ENCODE results near the gene MEGF9. TPM values are rescaled to one million over a fixed set of nuclear protein-coding genes. Genes with fewer than 3 reads are reported as not detected.
A peak's percentile ranks its signal among the peaks of the same experiment; 100 is the strongest.
"Not testable (repeated sequence)": the region's sequence is repeated elsewhere in the genome, so short reads cannot be mapped to it uniquely, and the experiment has no call there.

MEGF9 gene
- total RNA-seq, 1 donor from 2014 or later = 15.7 TPM

GRCh38 chr9:120756531-120756930 is 42.3 kb upstream of the MEGF9 start:
- TF ChIP-seq CTCF (IDR thresholded peaks at IDR 0.05; ENCODE audit: unreplicated experiment) = no peak
- Mint-ChIP-seq H3K4me1 (peaks cover 18% of the 10 kb centered on the region), H3K36me3 (no peaks in the 10 kb centered on the region), H3K9me3 (no peaks in the 10 kb centered on the region), H3K27me3 (ENCODE audit: low read depth) (no peaks in the 10 kb centered on the region), H3K4me3 (no peak overlapping the region), H3K27ac (peak overlapping the region; percentile 89)
- no peak for DNase-seq (ENCODE audit: low spot score in 2 of 2, unreplicated experiment in 2 of 2)

- no peaks in the 10 kb centered on the region for H3K36me3 Mint-ChIP-seq
- no peaks in the 10 kb centered on the region for H3K27me3 Mint-ChIP-seq (ENCODE audit: low read depth)
- TF ChIP-seq CTCF (IDR thresholded peaks at IDR 0.05; ENCODE audit: unreplicated experiment) = peak; percentile 96
- DNase-seq (ENCODE audit: low spot score in 2 of 2, unreplicated experiment in 2 of 2) = peak; percentile 34 to 70
- H3K4me1 Mint-ChIP-seq = peaks cover 18% of the 10 kb centered on the region
- H3K27ac Mint-ChIP-seq = peak overlapping the region; percentile 89
- H3K9me3 Mint-ChIP-seq = no peaks in the 10 kb centered on the region
- H3K4me3 Mint-ChIP-seq = no peak overlapping the region
Measured at GRCh38 chr9:120755810-120756434, 41.7 kb upstream of the MEGF9 start.

GRCh38 chr9:120755044-120755443 is 40.8 kb upstream of the MEGF9 start:
- H3K9me3 Mint-ChIP-seq = no peaks in the 10 kb centered on the region
- no peaks in the 10 kb centered on the region for H3K36me3 Mint-ChIP-seq
- H3K4me1 Mint-ChIP-seq = peaks cover 18% of the 10 kb centered on the region
- DNase-seq (ENCODE audit: low spot score in 2 of 2, unreplicated experiment in 2 of 2) = no peak
- TF ChIP-seq CTCF (IDR thresholded peaks at IDR 0.05; ENCODE audit: unreplicated experiment) = no peak
- H3K27ac Mint-ChIP-seq = no peak overlapping the region
- H3K4me3 Mint-ChIP-seq = no peak overlapping the region
- no peaks in the 10 kb centered on the region for H3K27me3 Mint-ChIP-seq (ENCODE audit: low read depth)

- DNase-seq (ENCODE audit: low spot score in 2 of 2, unreplicated experiment in 2 of 2) = no peak
- H3K4me3 Mint-ChIP-seq = no peak overlapping the region
- peaks cover 4% of the 10 kb centered on the region for H3K9me3 Mint-ChIP-seq
- H3K27ac Mint-ChIP-seq = no peak overlapping the region
- H3K36me3 Mint-ChIP-seq = peaks cover 2% of the 10 kb centered on the region
- TF ChIP-seq CTCF (IDR thresholded peaks at IDR 0.05; ENCODE audit: unreplicated experiment) = no peak
- no peaks in the 10 kb centered on the region for H3K4me1 Mint-ChIP-seq
- H3K27me3 Mint-ChIP-seq (ENCODE audit: low read depth) = no peaks in the 10 kb centered on the region
Measured at GRCh38 chr9:120750421-120750820, 36.2 kb upstream of the MEGF9 start.

- not testable (repeated sequence) for DNase-seq (ENCODE audit: low spot score in 2 of 2, unreplicated experiment in 2 of 2); H3K4me1 Mint-ChIP-seq; H3K4me3 Mint-ChIP-seq; H3K36me3 Mint-ChIP-seq; H3K27me3 Mint-ChIP-seq (ENCODE audit: low read depth); H3K27ac Mint-ChIP-seq; H3K9me3 Mint-ChIP-seq
Measured at GRCh38 chr9:120746366-120746765, 32.1 kb upstream of the MEGF9 start.

- no peak for DNase-seq (ENCODE audit: low spot score in 2 of 2, unreplicated experiment in 2 of 2)
- TF ChIP-seq CTCF (IDR thresholded peaks at IDR 0.05; ENCODE audit: unreplicated experiment) = no peak
- H3K27me3 Mint-ChIP-seq (ENCODE audit: low read depth) = no peaks in the 10 kb centered on the region
- H3K27ac Mint-ChIP-seq = no peak overlapping the region
- H3K9me3 Mint-ChIP-seq = peaks cover 7% of the 10 kb centered on the region
- no peaks in the 10 kb centered on the region for H3K4me1 Mint-ChIP-seq
- peaks cover 5% of the 10 kb centered on the region for H3K36me3 Mint-ChIP-seq
- H3K4me3 Mint-ChIP-seq = no peak overlapping the region
Measured at GRCh38 chr9:120745278-120745677, 31.0 kb upstream of the MEGF9 start.

Measured in mesothelial cell of epicardium (in vitro differentiated cells).